NCI-H2227 (cell line): Measurements from ENCODE around the gene PDLIM7.

Experiments used
- DNase-seq: peaks from one replicate; lab custom pipeline; 2025; ENCODE audit not compliant: unreplicated experiment; lab: John Stamatoyannopoulos, UW

PDLIM7 gene

GRCh38 chr5:177475563-177476427, 21.6 kb downstream of the PDLIM7 start:
- no peak for DNase-seq

- DNase-seq = no peak
Measured at GRCh38 chr5:177474846-177475562, 22.4 kb downstream of the PDLIM7 start.

GRCh38 chr5:177474002-177474476, 23.4 kb downstream of the PDLIM7 start:
- DNase-seq = no peak

GRCh38 chr5:177473443-177474001, 23.9 kb downstream of the PDLIM7 start, which contains the start of gene DBN1:
TSS of gene DBN1 (minus strand) at chr5:177473634. CDS start at chr5:177473521, 113 bp downstream.
- peak; percentile 75 for DNase-seq

GRCh38 chr5:177472460-177473442, 24.7 kb downstream of the PDLIM7 start:
- DNase-seq = peak; percentile 76

GRCh38 chr5:177471610-177472356, 25.6 kb downstream of the PDLIM7 start:
- DNase-seq = no peak

GRCh38 chr5:177470759-177471536, 26.5 kb downstream of the PDLIM7 start:
- DNase-seq = no peak

- no peak for DNase-seq
Measured at GRCh38 chr5:177469750-177470525, 27.5 kb downstream of the PDLIM7 start.

GRCh38 chr5:177468685-177469628, 28.4 kb downstream of the PDLIM7 start:
- DNase-seq = peak; percentile 89

- no peak for DNase-seq
Measured at GRCh38 chr5:177468329-177468684, 29.1 kb downstream of the PDLIM7 start.

- no peak for DNase-seq
Measured at GRCh38 chr5:177467436-177467835, 30.0 kb downstream of the PDLIM7 start.

GRCh38 chr5:177466861-177467260, 30.5 kb downstream of the PDLIM7 start:
- no peak for DNase-seq

GRCh38 chr5:177465044-177465443, 32.4 kb downstream of the PDLIM7 start:
- DNase-seq = no peak

- DNase-seq = no peak
Measured at GRCh38 chr5:177462021-177462670, 35.3 kb downstream of the PDLIM7 start.

- DNase-seq = no peak
Measured at GRCh38 chr5:177459819-177460628, 37.4 kb downstream of the PDLIM7 start.

- DNase-seq = no peak
Measured at GRCh38 chr5:177459357-177459756, 38.0 kb downstream of the PDLIM7 start.
